ENCODE measurements around the gene FAM151B. TPM values are rescaled to one million over a fixed set of nuclear protein-coding genes. Genes with fewer than 3 reads are reported as not detected.
A peak's percentile ranks its signal among the peaks of the same experiment; 100 is the strongest.
"Not testable (repeated sequence)": the region's sequence is repeated elsewhere in the genome, so short reads cannot be mapped to it uniquely, and the experiment has no call there.

The FAM151B gene
- total RNA-seq, 1 experiment from 2014 or later: 2.0 TPM

GRCh38 chr5:80453366-80453765 lies 34.5 kb upstream of the FAM151B start:
- CTCF ChIA-PET: no interaction called here
- Mint-ChIP-seq H3K9me3 (ENCODE audit: low read depth, unreplicated experiment) (no peaks in the 10 kb centered on the region), H3K4me3 (ENCODE audit: low read depth, unreplicated experiment) (no peak overlapping the region), H3K27ac (ENCODE audit: unreplicated experiment) (no peak overlapping the region), H3K36me3 (ENCODE audit: insufficient read depth, unreplicated experiment) (peaks cover 16% of the 10 kb centered on the region), H3K4me1 (ENCODE audit: low read depth, unreplicated experiment) (no peaks in the 10 kb centered on the region), H3K27me3 (ENCODE audit: unreplicated experiment) (no peaks in the 10 kb centered on the region)
- DNase-seq: no peak
- TF ChIP-seq, protein P1, sequence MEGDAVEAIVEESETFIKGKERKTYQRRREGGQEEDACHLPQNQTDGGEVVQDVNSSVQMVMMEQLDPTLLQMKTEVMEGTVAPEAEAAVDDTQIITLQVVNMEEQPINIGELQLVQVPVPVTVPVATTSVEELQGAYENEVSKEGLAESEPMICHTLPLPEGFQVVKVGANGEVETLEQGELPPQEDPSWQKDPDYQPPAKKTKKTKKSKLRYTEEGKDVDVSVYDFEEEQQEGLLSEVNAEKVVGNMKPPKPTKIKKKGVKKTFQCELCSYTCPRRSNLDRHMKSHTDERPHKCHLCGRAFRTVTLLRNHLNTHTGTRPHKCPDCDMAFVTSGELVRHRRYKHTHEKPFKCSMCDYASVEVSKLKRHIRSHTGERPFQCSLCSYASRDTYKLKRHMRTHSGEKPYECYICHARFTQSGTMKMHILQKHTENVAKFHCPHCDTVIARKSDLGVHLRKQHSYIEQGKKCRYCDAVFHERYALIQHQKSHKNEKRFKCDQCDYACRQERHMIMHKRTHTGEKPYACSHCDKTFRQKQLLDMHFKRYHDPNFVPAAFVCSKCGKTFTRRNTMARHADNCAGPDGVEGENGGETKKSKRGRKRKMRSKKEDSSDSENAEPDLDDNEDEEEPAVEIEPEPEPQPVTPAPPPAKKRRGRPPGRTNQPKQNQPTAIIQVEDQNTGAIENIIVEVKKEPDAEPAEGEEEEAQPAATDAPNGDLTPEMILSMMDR (IDR thresholded peaks at IDR 0.05; ENCODE audit: unreplicated experiment): no peak
- no TSS peak for BruUV-seq (replicated peaks)
- intact Hi-C loops (cut with micrococcal nuclease; ENCODE audit: unreplicated experiment): no loop called here

- TF ChIP-seq, protein P1 (IDR thresholded peaks at IDR 0.05; ENCODE audit: unreplicated experiment): no peak
- CTCF ChIA-PET: no interaction called here
- BruUV-seq (replicated peaks): no TSS peak
- DNase-seq: no peak
- H3K36me3 Mint-ChIP-seq (ENCODE audit: insufficient read depth, unreplicated experiment): peaks cover 15% of the 10 kb centered on the region
- peaks cover 19% of the 10 kb centered on the region for H3K4me1 Mint-ChIP-seq (ENCODE audit: low read depth, unreplicated experiment)
- no peak overlapping the region for H3K27ac Mint-ChIP-seq (ENCODE audit: unreplicated experiment)
- peaks cover 5% of the 10 kb centered on the region for H3K9me3 Mint-ChIP-seq (ENCODE audit: low read depth, unreplicated experiment)
- H3K27me3 Mint-ChIP-seq (ENCODE audit: unreplicated experiment): no peaks in the 10 kb centered on the region
- intact Hi-C loops (cut with micrococcal nuclease; ENCODE audit: unreplicated experiment): no loop called here
- no peak overlapping the region for H3K4me3 Mint-ChIP-seq (ENCODE audit: low read depth, unreplicated experiment)
These were observed 24.6 kb upstream of the FAM151B start for GRCh38 chr5:80463269-80463668.

GRCh38 chr5:80466669-80467485 lies 21.0 kb upstream of the FAM151B start:
- Mint-ChIP-seq H3K4me3 (ENCODE audit: low read depth, unreplicated experiment) (no peak overlapping the region), H3K27me3 (ENCODE audit: unreplicated experiment) (no peaks in the 10 kb centered on the region), H3K9me3 (ENCODE audit: low read depth, unreplicated experiment) (peaks cover 8% of the 10 kb centered on the region), H3K4me1 (ENCODE audit: low read depth, unreplicated experiment) (peaks cover 19% of the 10 kb centered on the region), H3K36me3 (ENCODE audit: insufficient read depth, unreplicated experiment) (peaks cover 18% of the 10 kb centered on the region), H3K27ac (ENCODE audit: unreplicated experiment) (peak overlapping the region; percentile 16)
- TF ChIP-seq, protein P1 (IDR thresholded peaks at IDR 0.05; ENCODE audit: unreplicated experiment): no peak
- DNase-seq: no peak
- CTCF ChIA-PET: interaction anchor here (0.6 to 1.3 kb wide), 5 partner anchors 14 to 448 kb away, joined by 3 to 8 read pairs (median 3); no protein-coding TSS in a partner anchor
- BruUV-seq (replicated peaks): no TSS peak
- intact Hi-C loops (cut with micrococcal nuclease; ENCODE audit: unreplicated experiment): no loop called here

- BruUV-seq (replicated peaks): no TSS peak
- TF ChIP-seq, protein P1 (IDR thresholded peaks at IDR 0.05; ENCODE audit: unreplicated experiment): no peak
- peaks cover 8% of the 10 kb centered on the region for H3K9me3 Mint-ChIP-seq (ENCODE audit: low read depth, unreplicated experiment)
- no peaks in the 10 kb centered on the region for H3K27me3 Mint-ChIP-seq (ENCODE audit: unreplicated experiment)
- H3K27ac Mint-ChIP-seq (ENCODE audit: unreplicated experiment): no peak overlapping the region
- peaks cover 11% of the 10 kb centered on the region for H3K36me3 Mint-ChIP-seq (ENCODE audit: insufficient read depth, unreplicated experiment)
- intact Hi-C loops (cut with micrococcal nuclease; ENCODE audit: unreplicated experiment): no loop called here
- CTCF ChIA-PET: no interaction called here
- no peak for DNase-seq
- H3K4me1 Mint-ChIP-seq (ENCODE audit: low read depth, unreplicated experiment): peaks cover 19% of the 10 kb centered on the region
- H3K4me3 Mint-ChIP-seq (ENCODE audit: low read depth, unreplicated experiment): no peak overlapping the region
These were observed 19.8 kb upstream of the FAM151B start for GRCh38 chr5:80468131-80468530.

GRCh38 chr5:80470631-80471030 lies 17.3 kb upstream of the FAM151B start:
- H3K27ac Mint-ChIP-seq (ENCODE audit: unreplicated experiment); H3K4me3 Mint-ChIP-seq (ENCODE audit: low read depth, unreplicated experiment); intact Hi-C loops (cut with micrococcal nuclease; ENCODE audit: unreplicated experiment); H3K27me3 Mint-ChIP-seq (ENCODE audit: unreplicated experiment); H3K9me3 Mint-ChIP-seq (ENCODE audit: low read depth, unreplicated experiment); CTCF ChIA-PET; DNase-seq; BruUV-seq (replicated peaks): not testable (repeated sequence)
- Mint-ChIP-seq H3K36me3 (ENCODE audit: insufficient read depth, unreplicated experiment) (peaks cover 15% of the 10 kb centered on the region), H3K4me1 (ENCODE audit: low read depth, unreplicated experiment) (peaks cover 19% of the 10 kb centered on the region)
